Calu3 (cell line): ENCODE data around the gene ATPAF1. TPM values are rescaled to one million over a fixed set of nuclear protein-coding genes. Genes with fewer than 3 reads are reported as not detected.
"Not testable (repeated sequence)": the region's sequence is repeated elsewhere in the genome, so short reads cannot be mapped to it uniquely, and the experiment has no call there.

Experiments
- BruUV-seq: library from RNA; stranded (reverse); fragments of 400-500 nt; replicated peaks from 2 replicates; lab custom pipeline; 2021; lab: Mats Ljungman, UMichigan
- CTCF ChIA-PET: fragments of 300-600 bp; sonication (Branson Sonifier 250); formaldehyde crosslinking; loops from one replicate; lab custom pipeline; 2022; ENCODE audit warnings: antibody characterized with exemption; lab: Charles Lee
- DNase-seq: peaks from one replicate; pipeline ENCODE4 v3.0.0; 2022
- H3K27ac Mint-ChIP-seq: one replicate; pipeline ENCODE4 v1.8.0; 2022; ENCODE audit warnings: mixed read lengths; ENCODE audit not compliant: unreplicated experiment
- H3K27me3 Mint-ChIP-seq: one replicate; pipeline ENCODE4 v1.8.0; 2022; ENCODE audit warnings: mixed read lengths; ENCODE audit not compliant: unreplicated experiment
- H3K36me3 Mint-ChIP-seq: one replicate; pipeline ENCODE4 v1.8.0; 2022; ENCODE audit warnings: mild to moderate bottlenecking, moderate library complexity, mixed read lengths; ENCODE audit not compliant: insufficient read depth, unreplicated experiment
- H3K4me1 Mint-ChIP-seq: one replicate; pipeline ENCODE4 v1.8.0; 2022; ENCODE audit warnings: mild to moderate bottlenecking, low read depth, mixed read lengths; ENCODE audit not compliant: unreplicated experiment
- H3K4me3 Mint-ChIP-seq: one replicate; pipeline ENCODE4 v1.8.0; 2022; ENCODE audit warnings: mild to moderate bottlenecking, low read depth, moderate library complexity, mixed read lengths; ENCODE audit not compliant: unreplicated experiment
- H3K9me3 Mint-ChIP-seq: one replicate; pipeline ENCODE4 v1.8.0; 2022; ENCODE audit warnings: low read depth, mixed read lengths; ENCODE audit not compliant: unreplicated experiment
- CTCF ChIP-seq: fragments of 200-600 bp; IDR thresholded peaks from one replicate; pipeline ENCODE4 v1.8.0; 2022; ENCODE audit warnings: antibody characterized with exemption; ENCODE audit not compliant: unreplicated experiment
- intact Hi-C: fragments of 100-400 bp; cut with micrococcal nuclease; formaldehyde crosslinking; loops from one replicate; pipeline ENCODE4 v1.10.0; 2022; ENCODE audit not compliant: unreplicated experiment
- total RNA-seq: library from RNA; stranded (reverse); gene quantifications from 2 replicates; pipeline ENCODE4 v1.2.3, GENCODE V29; 2022

The ATPAF1 gene
- total RNA-seq, 1 experiment from 2014 or later = 34.5 TPM

- no peaks in the 10 kb centered on the region for H3K27me3 Mint-ChIP-seq
- no peaks in the 10 kb centered on the region for H3K4me1 Mint-ChIP-seq
- no TSS peak for BruUV-seq
- DNase-seq = no peak
- H3K9me3 Mint-ChIP-seq = peaks cover 3% of the 10 kb centered on the region
- H3K27ac Mint-ChIP-seq = no peak overlapping the region
- intact Hi-C loops = no loop called here
- H3K4me3 Mint-ChIP-seq = no peak overlapping the region
- no peaks in the 10 kb centered on the region for H3K36me3 Mint-ChIP-seq
- CTCF ChIA-PET = no interaction called here
- TF ChIP-seq CTCF = no peak
Measured at GRCh38 chr1:46659307-46659870, 8.8 kb downstream of the ATPAF1 start.

- Mint-ChIP-seq H3K27me3 (no peaks in the 10 kb centered on the region), H3K4me1 (no peaks in the 10 kb centered on the region), H3K9me3 (peaks cover 3% of the 10 kb centered on the region), H3K27ac (no peak overlapping the region), H3K36me3 (no peaks in the 10 kb centered on the region), H3K4me3 (no peak overlapping the region)
- no peak for TF ChIP-seq CTCF
- no TSS peak for BruUV-seq
- CTCF ChIA-PET = interaction anchor here (0.6 kb wide), 1 partner anchor 74 kb away, joined by 4 read pairs; no protein-coding TSS in a partner anchor
- no peak for DNase-seq
- intact Hi-C loops = no loop called here
Measured at GRCh38 chr1:46657775-46658174, 10.4 kb downstream of the ATPAF1 start.

- no peaks in the 10 kb centered on the region for H3K27me3 Mint-ChIP-seq
- CTCF ChIA-PET = no interaction called here
- no peaks in the 10 kb centered on the region for H3K4me1 Mint-ChIP-seq
- no peak for TF ChIP-seq CTCF
- H3K4me3 Mint-ChIP-seq = no peak overlapping the region
- no TSS peak for BruUV-seq
- intact Hi-C loops = no loop called here
- H3K36me3 Mint-ChIP-seq = no peaks in the 10 kb centered on the region
- no peak for DNase-seq
- H3K9me3 Mint-ChIP-seq = peaks cover 3% of the 10 kb centered on the region
- no peak overlapping the region for H3K27ac Mint-ChIP-seq
Measured at GRCh38 chr1:46656643-46657042, 11.5 kb downstream of the ATPAF1 start.

GRCh38 chr1:46655848-46656247 lies 12.3 kb downstream of the ATPAF1 start:
- CTCF ChIA-PET = no interaction called here
- H3K9me3 Mint-ChIP-seq = peaks cover 3% of the 10 kb centered on the region
- intact Hi-C loops = no loop called here
- H3K27me3 Mint-ChIP-seq = no peaks in the 10 kb centered on the region
- no peaks in the 10 kb centered on the region for H3K4me1 Mint-ChIP-seq
- DNase-seq = no peak
- no peak overlapping the region for H3K4me3 Mint-ChIP-seq
- H3K27ac Mint-ChIP-seq = no peak overlapping the region
- TF ChIP-seq CTCF = no peak
- H3K36me3 Mint-ChIP-seq = no peaks in the 10 kb centered on the region
- no TSS peak for BruUV-seq

GRCh38 chr1:46654698-46655097 lies 13.5 kb downstream of the ATPAF1 start:
- CTCF ChIA-PET, H3K27ac Mint-ChIP-seq, intact Hi-C loops, H3K27me3 Mint-ChIP-seq, H3K4me3 Mint-ChIP-seq, H3K4me1 Mint-ChIP-seq, DNase-seq, H3K36me3 Mint-ChIP-seq, BruUV-seq, H3K9me3 Mint-ChIP-seq: not testable (repeated sequence)
